Type B pancreatic cell (in vitro differentiated cells): ENCODE results near the gene TMTC2. TPM values are rescaled to one million over a fixed set of nuclear protein-coding genes. Genes with fewer than 3 reads are reported as not detected.

Experiments
- DNase-seq: peaks from one replicate; pipeline ENCODE4 v3.0.0; 2021; ENCODE audit warnings: mixed read lengths; ENCODE audit not compliant: unreplicated experiment; ENCODE audit errors: extremely low spot score
- H3K27ac Mint-ChIP-seq: 2 replicates; pipeline ENCODE4 v1.8.0; 2021; ENCODE audit warnings: mild to moderate bottlenecking, mixed read lengths
- H3K27me3 Mint-ChIP-seq: 2 replicates; pipeline ENCODE4 v1.8.0; 2021; ENCODE audit warnings: mixed read lengths
- H3K36me3 Mint-ChIP-seq: 2 replicates; pipeline ENCODE4 v1.8.0; 2021; ENCODE audit warnings: mixed read lengths
- H3K4me1 Mint-ChIP-seq: one replicate; pipeline ENCODE4 v1.8.0; 2021; ENCODE audit warnings: mixed read lengths; ENCODE audit not compliant: unreplicated experiment
- H3K4me3 Mint-ChIP-seq: 2 replicates; pipeline ENCODE4 v1.8.0; 2021; ENCODE audit warnings: mild to moderate bottlenecking, mixed read lengths
- H3K9me3 Mint-ChIP-seq: 2 replicates; pipeline ENCODE4 v1.8.0; 2021; ENCODE audit warnings: mixed read lengths
- CTCF ChIP-seq: fragments of 200-600 bp; sonication (generic); conservative IDR thresholded peaks from 2 replicates; pipeline ENCODE4 v1.5.0; 2021; ENCODE audit warnings: antibody characterized with exemption, mild to moderate bottlenecking
- total RNA-seq: library from RNA; stranded (reverse); gene quantifications from 2 replicates; pipeline ENCODE4 v1.2.1, GENCODE V29; 2021; ENCODE audit warnings: low replicate concordance

The TMTC2 gene
- total RNA-seq, 1 donor from 2014 or later, result 31.0 TPM

GRCh38 chr12:82877963-82878362, 191.3 kb downstream of the TMTC2 start:
- H3K27ac Mint-ChIP-seq, result no peak overlapping the region
- TF ChIP-seq CTCF, result no peak
- peaks cover 45% of the 10 kb centered on the region for H3K4me1 Mint-ChIP-seq
- peaks cover 6% of the 10 kb centered on the region for H3K36me3 Mint-ChIP-seq
- H3K27me3 Mint-ChIP-seq, result no peaks in the 10 kb centered on the region
- no peak for DNase-seq
- no peak overlapping the region for H3K4me3 Mint-ChIP-seq
- no peaks in the 10 kb centered on the region for H3K9me3 Mint-ChIP-seq

- Mint-ChIP-seq H3K4me1 (peaks cover 39% of the 10 kb centered on the region), H3K36me3 (peaks cover 9% of the 10 kb centered on the region), H3K4me3 (peak overlapping the region; percentile 9), H3K27ac (no peak overlapping the region), H3K27me3 (no peaks in the 10 kb centered on the region), H3K9me3 (no peaks in the 10 kb centered on the region)
- no peak for TF ChIP-seq CTCF
- no peak for DNase-seq
These were observed 193.8 kb downstream of the TMTC2 start for GRCh38 chr12:82880442-82880901.

GRCh38 chr12:82883394-82884355, 197.0 kb downstream of the TMTC2 start:
- no peak overlapping the region for H3K27ac Mint-ChIP-seq
- no peak for DNase-seq
- TF ChIP-seq CTCF, result no peak
- no peak overlapping the region for H3K4me3 Mint-ChIP-seq
- peaks cover 3% of the 10 kb centered on the region for H3K36me3 Mint-ChIP-seq
- no peaks in the 10 kb centered on the region for H3K27me3 Mint-ChIP-seq
- no peaks in the 10 kb centered on the region for H3K9me3 Mint-ChIP-seq
- peaks cover 32% of the 10 kb centered on the region for H3K4me1 Mint-ChIP-seq

- peaks cover 3% of the 10 kb centered on the region for H3K36me3 Mint-ChIP-seq
These were observed 200.1 kb downstream of the TMTC2 start for GRCh38 chr12:82886671-82887340.

GRCh38 chr12:82893896-82894295, 207.2 kb downstream of the TMTC2 start:
- H3K9me3 Mint-ChIP-seq, result no peaks in the 10 kb centered on the region
- no peak for TF ChIP-seq CTCF
- no peaks in the 10 kb centered on the region for H3K27me3 Mint-ChIP-seq
- no peak for DNase-seq
- no peak overlapping the region for H3K27ac Mint-ChIP-seq
- peaks cover 3% of the 10 kb centered on the region for H3K36me3 Mint-ChIP-seq
- no peak overlapping the region for H3K4me3 Mint-ChIP-seq
- no peaks in the 10 kb centered on the region for H3K4me1 Mint-ChIP-seq

More at GRCh38 chr12:82886671-82887340, 200.1 kb downstream of the TMTC2 start:
- Mint-ChIP-seq H3K27me3 (no peaks in the 10 kb centered on the region), H3K27ac (no peak overlapping the region), H3K4me3 (no peak overlapping the region), H3K9me3 (no peaks in the 10 kb centered on the region), H3K4me1 (peaks cover 15% of the 10 kb centered on the region)
- TF ChIP-seq CTCF, result no peak
- DNase-seq, result no peak
